Neuronal stem cell (in vitro differentiated cells): ENCODE measurements around the gene CHTOP.
A peak's percentile ranks its signal among the peaks of the same experiment; 100 is the strongest.

ENCODE experiments used
- DNase-seq: peaks from one replicate; pipeline ENCODE4 v3.0.0-alpha.2; 2013; ENCODE audit warnings: low spot score
- H2AFZ ChIP-seq: one replicate; pipeline ENCODE4 v1.6.1; 2013; ENCODE audit warnings: mild to moderate bottlenecking, low read length, inconsistent platforms
- H2AK5ac ChIP-seq: 2 replicates; pipeline ENCODE4 v1.6.1; 2013; ENCODE audit warnings: low read depth, mild to moderate bottlenecking, inconsistent platforms, low read length, moderate library complexity, mixed read lengths
- H2BK120ac ChIP-seq: 2 replicates; pipeline ENCODE4 v1.6.1; 2013; ENCODE audit warnings: low read depth, mild to moderate bottlenecking, inconsistent platforms, low read length, moderate library complexity, mixed read lengths
- H2BK12ac ChIP-seq: one replicate; pipeline ENCODE4 v1.6.1; 2013; ENCODE audit warnings: low read length, inconsistent platforms
- H2BK15ac ChIP-seq: 2 replicates; pipeline ENCODE4 v1.6.1; 2013; ENCODE audit warnings: mild to moderate bottlenecking, low read length, inconsistent platforms, mixed read lengths
- H2BK5ac ChIP-seq: one replicate; pipeline ENCODE4 v1.6.1; 2013; ENCODE audit warnings: inconsistent platforms, mild to moderate bottlenecking, low read length, moderate library complexity
- H3K14ac ChIP-seq: one replicate; pipeline ENCODE4 v1.6.1; 2013; ENCODE audit warnings: low read length, inconsistent platforms
- H3K18ac ChIP-seq: 2 replicates; pipeline ENCODE4 v1.6.1; 2013; ENCODE audit warnings: low read length, inconsistent platforms
- H3K23ac ChIP-seq: 2 replicates; pipeline ENCODE4 v1.6.1; 2013; ENCODE audit warnings: low read depth, mild to moderate bottlenecking, mixed read lengths, low read length, inconsistent platforms; ENCODE audit not compliant: poor library complexity
- H3K27ac ChIP-seq: replicated peaks from 3 replicates; pipeline ENCODE4 v1.5.1; 2013; ENCODE audit warnings: low read length, inconsistent platforms
- H3K27me3 ChIP-seq, 3 experiments: 2 replicates each; pipeline ENCODE4 v1.6.1; 2013; ENCODE audit warnings: low read length in 3 of 3, mild to moderate bottlenecking in 2 of 3, inconsistent platforms in 1 of 3, low read depth in 1 of 3, mixed read lengths in 1 of 3, moderate library complexity in 1 of 3; ENCODE audit not compliant: control insufficient read depth in 3 of 3, insufficient read depth in 3 of 3
- H3K36me3 ChIP-seq, 2 donors: replicated peaks in 1 of 2; 2 replicates each; pipeline ENCODE4 v1.6.1; 2013; ENCODE audit warnings: low read length in 2 of 2; ENCODE audit not compliant: control insufficient read depth in 2 of 2, insufficient read depth in 2 of 2
- H3K4ac ChIP-seq: 2 replicates; pipeline ENCODE4 v1.6.1; 2013; ENCODE audit warnings: inconsistent platforms, mild to moderate bottlenecking, low read length, moderate library complexity
- H3K4me1 ChIP-seq, 2 donors: 1 replicate in 1 of 2; 2 replicates in 1 of 2; pipeline ENCODE4 v1.6.1; 2013; ENCODE audit warnings: low read length in 2 of 2, low read depth in 1 of 2; ENCODE audit not compliant: control insufficient read depth in 2 of 2, insufficient read depth in 1 of 2
- H3K4me2 ChIP-seq: one replicate; pipeline ENCODE4 v1.6.1; 2013; ENCODE audit warnings: mild to moderate bottlenecking, low read length, inconsistent platforms; ENCODE audit not compliant: insufficient read depth, poor library complexity, severe bottlenecking
- H3K4me3 ChIP-seq, 2 donors: 2 replicates each; pipeline ENCODE4 v1.5.1; 2013; ENCODE audit warnings: low read length in 2 of 2, mild to moderate bottlenecking in 2 of 2, inconsistent platforms in 1 of 2, moderate library complexity in 1 of 2
- H3K79me1 ChIP-seq: one replicate; pipeline ENCODE4 v1.6.1; 2013; ENCODE audit warnings: low read depth, mild to moderate bottlenecking, inconsistent platforms, low read length, moderate library complexity
- H3K9ac ChIP-seq: one replicate; pipeline ENCODE4 v1.6.1; 2013; ENCODE audit warnings: mild to moderate bottlenecking, low read depth, low read length, inconsistent platforms; ENCODE audit not compliant: poor library complexity
- H3K9me3 ChIP-seq, 2 donors: replicated peaks in 1 of 2; 2 replicates each; pipeline versions ENCODE3 to v1.6.1; 2013; ENCODE audit warnings: low read length in 2 of 2, mild to moderate bottlenecking in 2 of 2, inconsistent platforms in 1 of 2, low read depth in 1 of 2, mixed read lengths in 1 of 2, moderate library complexity in 1 of 2; ENCODE audit not compliant: control insufficient read depth in 2 of 2, insufficient read depth in 1 of 2
- H4K8ac ChIP-seq: one replicate; pipeline ENCODE4 v1.6.1; 2013; ENCODE audit warnings: low read depth, mild to moderate bottlenecking, inconsistent platforms, low read length, moderate library complexity
- H4K91ac ChIP-seq: one replicate; pipeline ENCODE4 v1.6.1; 2013; ENCODE audit warnings: low read length, low read depth, mild to moderate bottlenecking, inconsistent platforms; ENCODE audit not compliant: poor library complexity
- WGBS, 2 donors: extraction: QIAGEN DNeasy Blood & Tissue Kit; methylation state at CpG; one replicate each; pipeline ENCODE4 v1.1.7; 2013; ENCODE audit warnings: missing lambda C conversion rate in 2 of 2, mixed read lengths in 1 of 2; ENCODE audit not compliant: insufficient read length in 2 of 2, insufficient replicate concordance in 1 of 2; ENCODE audit errors: extremely low coverage in 2 of 2; 5-methylcytosine and 5-hydroxymethylcytosine counted together

The CHTOP gene

GRCh38 chr1:153652805-153653500, 19.1 kb downstream of the CHTOP start:
- H3K4me3 ChIP-seq: no peak overlapping the region
- H4K8ac ChIP-seq: no peak overlapping the region
- no peak overlapping the region for H3K18ac ChIP-seq
- H3K14ac ChIP-seq: no peak overlapping the region
- DNase-seq: no peak
- no CpG with 5 or more reads among the region's 3 CpGs for WGBS, 2 donors
- H2BK12ac ChIP-seq: no peak overlapping the region
- H3K9ac ChIP-seq: no peak overlapping the region
- no peak overlapping the region for H3K4ac ChIP-seq
- no peak overlapping the region for H2BK15ac ChIP-seq
- H3K9me3 ChIP-seq: no peaks in the 10 kb centered on the region
- no peak overlapping the region for H2AK5ac ChIP-seq
- no peak overlapping the region for H3K27ac ChIP-seq
- H2BK5ac ChIP-seq: no peak overlapping the region
- H2BK120ac ChIP-seq: no peak overlapping the region
- H3K4me2 ChIP-seq: no peak overlapping the region
- no peaks in the 10 kb centered on the region for H3K79me1 ChIP-seq
- no peaks in the 10 kb centered on the region for H3K36me3 ChIP-seq
- H4K91ac ChIP-seq: no peak overlapping the region
- no peak overlapping the region for H3K23ac ChIP-seq
- H3K27me3 ChIP-seq: no peaks in the 10 kb centered on the region
- H3K4me1 ChIP-seq: peaks cover 0 to 2% of the 10 kb centered on the region in 2 donors
- no peak overlapping the region for H2AFZ ChIP-seq

GRCh38 chr1:153655333-153655732, 21.5 kb downstream of the CHTOP start:
- Histone ChIP-seq H3K9ac (no peak overlapping the region), H3K9me3 (no peaks in the 10 kb centered on the region), H3K79me1 (peaks cover 5% of the 10 kb centered on the region), H3K36me3 (peaks cover 0 to 6% of the 10 kb centered on the region in 2 donors), H3K23ac (no peak overlapping the region), H3K14ac (no peak overlapping the region), H2BK5ac (no peak overlapping the region), H4K91ac (no peak overlapping the region), H3K4ac (no peak overlapping the region), H2BK15ac (no peak overlapping the region), H2AK5ac (no peak overlapping the region), H2AFZ (peak overlapping the region; percentile 55), H3K27ac (no peak overlapping the region), H3K4me1 (peaks cover 4 to 6% of the 10 kb centered on the region in 2 donors), H2BK120ac (no peak overlapping the region), H3K18ac (no peak overlapping the region), H3K4me3 (no peak overlapping the region), H3K4me2 (no peak overlapping the region), H3K27me3 (no peaks in the 10 kb centered on the region), H2BK12ac (no peak overlapping the region), H4K8ac (no peak overlapping the region)
- WGBS, 2 donors: no CpG with 5 or more reads among the region's 3 CpGs
- no peak for DNase-seq

- H3K36me3 ChIP-seq: peaks cover 18 to 39% of the 10 kb centered on the region in 2 donors
- H4K91ac ChIP-seq: peak within 1 kb of the TSS; percentile 99
- H2BK15ac ChIP-seq: peak within 1 kb of the TSS; percentile 67
- peak within 1 kb of the TSS; percentile 100 for H3K18ac ChIP-seq
- peak within 1 kb of the TSS; percentile 92 for H3K9ac ChIP-seq
- H3K79me1 ChIP-seq: peaks cover 5% of the 10 kb centered on the region
- no peak within 1 kb of the TSS for H2BK120ac ChIP-seq
- H3K27me3 ChIP-seq: no peaks in the 10 kb centered on the region
- no peak within 1 kb of the TSS for H3K4ac ChIP-seq
- H3K14ac ChIP-seq: no peak within 1 kb of the TSS
- peak within 1 kb of the TSS; percentile 6 for H2AK5ac ChIP-seq
- no peak within 1 kb of the TSS for H4K8ac ChIP-seq
- peak within 1 kb of the TSS; percentile 95 for H3K27ac ChIP-seq
- no peaks in the 10 kb centered on the region for H3K9me3 ChIP-seq
- H3K4me1 ChIP-seq: peaks cover 4 to 6% of the 10 kb centered on the region in 2 donors
- no peak within 1 kb of the TSS for H2BK5ac ChIP-seq
- no CpG with 5 or more reads among the region's 53 CpGs for WGBS, 2 donors
- H2BK12ac ChIP-seq: no peak within 1 kb of the TSS
- DNase-seq: peak; percentile 81
- peak within 1 kb of the TSS; percentile 98 for H2AFZ ChIP-seq
- H3K4me2 ChIP-seq: peak within 1 kb of the TSS; percentile 92
- peak within 1 kb of the TSS; percentile 76 to 97 for H3K4me3 ChIP-seq
- H3K23ac ChIP-seq: peak within 1 kb of the TSS; percentile 92
Observed at GRCh38 chr1:153658400-153659174, 24.7 kb downstream of the CHTOP start, which contains the start of gene SNAPIN. SNAPIN (plus strand) TSS chr1:153658703; CDS start chr1:153658744, 41 bp downstream.

- no peak overlapping the region for H4K8ac ChIP-seq
- peak overlapping the region; percentile 95 for H3K27ac ChIP-seq
- H3K4me3 ChIP-seq: peak overlapping the region; percentile 76 to 97
- H3K23ac ChIP-seq: no peak overlapping the region
- H2BK120ac ChIP-seq: no peak overlapping the region
- H3K27me3 ChIP-seq: no peaks in the 10 kb centered on the region
- no peak overlapping the region for H2BK15ac ChIP-seq
- no peak overlapping the region for H2BK12ac ChIP-seq
- peaks cover 21 to 44% of the 10 kb centered on the region in 2 donors for H3K36me3 ChIP-seq
- H4K91ac ChIP-seq: no peak overlapping the region
- peak overlapping the region; percentile 100 for H3K18ac ChIP-seq
- H3K4ac ChIP-seq: no peak overlapping the region
- H3K79me1 ChIP-seq: peaks cover 5% of the 10 kb centered on the region
- no CpG with 5 or more reads among the region's 8 CpGs for WGBS, 2 donors
- H2AK5ac ChIP-seq: peak overlapping the region; percentile 6
- peaks cover 4 to 6% of the 10 kb centered on the region in 2 donors for H3K4me1 ChIP-seq
- peak overlapping the region; percentile 92 for H3K9ac ChIP-seq
- H3K14ac ChIP-seq: no peak overlapping the region
- no peak for DNase-seq
- H3K9me3 ChIP-seq: no peaks in the 10 kb centered on the region
- H2AFZ ChIP-seq: peak overlapping the region; percentile 98
- H2BK5ac ChIP-seq: no peak overlapping the region
- H3K4me2 ChIP-seq: peak overlapping the region; percentile 92
Observed at GRCh38 chr1:153659175-153659534, 25.3 kb downstream of the CHTOP start.
